ENCODE measurements around the gene GLCCI1. TPM values are rescaled to one million over a fixed set of nuclear protein-coding genes. Genes with fewer than 3 reads are reported as not detected.
A peak's percentile ranks its signal among the peaks of the same experiment; 100 is the strongest.

Gene GLCCI1
- total and polyA plus RNA-seq, 5 donors from 2014 or later = 12.6 to 88.1 (median 31.6) TPM

DNA sequence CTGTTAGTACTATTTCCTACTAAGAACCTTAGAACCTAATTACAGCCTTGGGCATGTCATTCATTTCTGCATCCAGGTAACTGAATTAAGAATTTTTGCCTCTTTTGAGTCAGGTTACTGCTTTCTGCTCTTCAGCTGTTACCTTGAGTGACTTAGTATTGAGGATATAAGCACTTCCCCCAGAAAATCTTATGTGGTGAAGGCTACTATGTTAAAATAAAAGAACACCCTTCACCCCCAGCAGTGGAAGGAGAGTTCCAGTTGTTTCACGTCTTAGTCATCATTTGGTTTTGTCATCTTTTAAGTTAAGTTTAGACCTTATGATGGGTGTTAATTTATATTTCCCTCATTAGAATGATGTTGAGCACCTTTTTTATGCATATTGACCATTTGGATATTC lies 82.8 kb downstream of the GLCCI1 start:
- DNase-seq (no peak), ATAC-seq (ENCODE audit: low read depth in 2 of 2) (no peak)
- H3K36me3 ChIP-seq (ENCODE audit: control insufficient read depth, insufficient read depth, low read length) = peaks cover 20% of the 10 kb centered on the region
- H3K4me1 Mint-ChIP-seq = peaks cover 40 to 61% (median 47%) of the 10 kb centered on the region in 4 donors
- H3K9me3 ChIP-seq (ENCODE audit: control insufficient read depth in 2 of 2, low read length in 2 of 2) = no peaks in the 10 kb centered on the region
- H3K27ac Mint-ChIP-seq = peak overlapping the region in 1 of 3 donors; percentile 39
- H3K27me3 ChIP-seq (ENCODE audit: control insufficient read depth, insufficient read depth, low read length) = no peaks in the 10 kb centered on the region
- H3K27ac ChIP-seq (ENCODE audit: insufficient read depth, low read length, poor library complexity, severe bottlenecking) = no peak overlapping the region
- H3K9me3 Mint-ChIP-seq = peaks cover 0 to 1% (median 0%) of the 10 kb centered on the region in 7 donors
- peak overlapping the region; percentile 13 for H3K4me3 ChIP-seq (ENCODE audit: low read depth, low read length)
- H3K4me3 Mint-ChIP-seq = no peak overlapping the region
- peaks cover 15% of the 10 kb centered on the region for H3K36me3 Mint-ChIP-seq
- no peaks in the 10 kb centered on the region for H3K27me3 Mint-ChIP-seq
- peaks cover 24% of the 10 kb centered on the region for H3K4me1 ChIP-seq (ENCODE audit: control insufficient read depth, insufficient read depth, low read length, poor library complexity, severe bottlenecking)

DNA sequence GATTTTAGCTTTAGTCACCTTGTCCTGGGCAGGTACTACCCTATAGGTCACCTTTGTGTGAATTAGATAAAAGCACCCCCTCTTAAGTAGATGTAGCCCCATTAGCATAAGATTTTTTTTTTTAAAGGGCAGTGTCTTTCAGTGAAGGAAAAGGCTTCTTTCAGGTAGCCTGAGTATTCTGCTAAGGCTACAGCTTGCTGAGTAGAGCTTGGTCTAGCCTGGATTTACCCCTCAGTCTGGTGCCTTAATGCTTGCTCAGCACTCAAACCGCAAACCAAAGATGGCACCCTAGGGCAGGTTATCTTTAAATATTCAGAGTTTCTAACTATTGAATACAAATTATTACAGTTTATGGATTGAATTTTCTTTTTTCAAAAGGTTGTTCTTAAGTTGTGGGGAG lies 83.4 kb downstream of the GLCCI1 start:
- H3K9me3 ChIP-seq (ENCODE audit: control insufficient read depth in 2 of 2, low read length in 2 of 2) = no peaks in the 10 kb centered on the region
- no peak for ATAC-seq (ENCODE audit: low read depth in 2 of 2)
- Mint-ChIP-seq H3K36me3 (peaks cover 15% of the 10 kb centered on the region), H3K27me3 (no peaks in the 10 kb centered on the region), H3K9me3 (peaks cover 0 to 1% (median 0%) of the 10 kb centered on the region in 7 donors), H3K4me1 (peaks cover 37 to 57% (median 47%) of the 10 kb centered on the region in 4 donors), H3K4me3 (no peak overlapping the region), H3K27ac (peak overlapping the region in 2 of 3 donors; percentile 39 to 54)
- peaks cover 24% of the 10 kb centered on the region for H3K4me1 ChIP-seq (ENCODE audit: control insufficient read depth, insufficient read depth, low read length, poor library complexity, severe bottlenecking)
- peaks cover 24% of the 10 kb centered on the region for H3K36me3 ChIP-seq (ENCODE audit: control insufficient read depth, insufficient read depth, low read length)
- DNase-seq = no peak
- no peak overlapping the region for H3K4me3 ChIP-seq (ENCODE audit: low read depth, low read length)
- H3K27ac ChIP-seq (ENCODE audit: insufficient read depth, low read length, poor library complexity, severe bottlenecking) = no peak overlapping the region
- no peaks in the 10 kb centered on the region for H3K27me3 ChIP-seq (ENCODE audit: control insufficient read depth, insufficient read depth, low read length)

DNA sequence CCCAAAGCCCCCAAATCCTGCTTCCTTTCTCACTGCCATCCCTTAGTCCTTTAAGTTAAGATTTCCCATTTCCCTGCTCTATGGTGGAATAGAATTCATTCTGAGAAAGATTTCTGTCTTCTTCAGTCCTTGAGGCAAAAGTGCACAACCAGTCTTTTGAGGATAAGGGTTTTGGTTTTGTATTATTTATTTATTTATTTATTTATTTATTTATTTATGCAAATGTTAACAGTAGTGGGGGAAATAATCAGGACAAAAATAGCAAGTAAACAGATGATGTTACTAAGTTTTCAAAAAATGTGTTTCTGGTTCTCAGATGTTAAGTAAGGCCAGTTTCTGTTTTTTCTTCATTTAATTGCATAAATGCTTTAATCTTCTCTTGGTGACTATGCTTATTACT lies 84.2 kb downstream of the GLCCI1 start:
- H3K36me3 Mint-ChIP-seq = peaks cover 21% of the 10 kb centered on the region
- H3K9me3 ChIP-seq (ENCODE audit: control insufficient read depth in 2 of 2, low read length in 2 of 2) = no peaks in the 10 kb centered on the region
- ATAC-seq (ENCODE audit: low read depth in 2 of 2) = no peak
- peaks cover 32% of the 10 kb centered on the region for H3K36me3 ChIP-seq (ENCODE audit: control insufficient read depth, insufficient read depth, low read length)
- no peak overlapping the region for H3K27ac Mint-ChIP-seq
- H3K27ac ChIP-seq (ENCODE audit: insufficient read depth, low read length, poor library complexity, severe bottlenecking) = no peak overlapping the region
- H3K4me3 ChIP-seq (ENCODE audit: low read depth, low read length) = no peak overlapping the region
- H3K4me1 ChIP-seq (ENCODE audit: control insufficient read depth, insufficient read depth, low read length, poor library complexity, severe bottlenecking) = peaks cover 24% of the 10 kb centered on the region
- H3K27me3 ChIP-seq (ENCODE audit: control insufficient read depth, insufficient read depth, low read length) = no peaks in the 10 kb centered on the region
- H3K4me3 Mint-ChIP-seq = no peak overlapping the region
- H3K27me3 Mint-ChIP-seq = no peaks in the 10 kb centered on the region
- no peak for DNase-seq
- H3K4me1 Mint-ChIP-seq = peaks cover 34 to 56% (median 43%) of the 10 kb centered on the region in 4 donors
- peaks cover 0 to 4% (median 0%) of the 10 kb centered on the region in 7 donors for H3K9me3 Mint-ChIP-seq

DNA sequence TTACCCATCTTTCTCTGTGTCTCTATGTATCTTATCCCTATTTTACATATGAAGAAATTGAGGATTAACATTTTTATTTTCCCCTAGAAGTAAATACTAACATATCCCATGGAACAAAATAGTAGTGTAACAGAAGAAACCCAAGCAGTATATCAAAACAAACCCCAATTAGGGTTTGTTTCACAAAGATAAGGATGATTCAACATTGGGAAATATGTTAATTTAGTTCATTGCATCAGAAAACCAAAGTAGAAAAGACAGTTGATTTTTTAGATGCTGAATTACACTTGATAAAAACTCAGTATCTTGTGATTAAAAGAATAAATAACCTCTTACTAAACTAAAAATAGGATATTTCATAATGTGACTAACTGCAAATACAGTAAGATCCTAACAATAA lies 87.8 kb downstream of the GLCCI1 start:
- Mint-ChIP-seq H3K9me3 (peaks cover 0 to 3% (median 0%) of the 10 kb centered on the region in 7 donors), H3K27ac (peak overlapping the region in 1 of 3 donors; percentile 56), H3K27me3 (no peaks in the 10 kb centered on the region), H3K4me3 (no peak overlapping the region), H3K36me3 (peaks cover 42% of the 10 kb centered on the region), H3K4me1 (peaks cover 22 to 47% (median 30%) of the 10 kb centered on the region in 4 donors)
- no peaks in the 10 kb centered on the region for H3K9me3 ChIP-seq (ENCODE audit: control insufficient read depth in 2 of 2, low read length in 2 of 2)
- H3K4me3 ChIP-seq (ENCODE audit: low read depth, low read length) = no peak overlapping the region
- no peaks in the 10 kb centered on the region for H3K27me3 ChIP-seq (ENCODE audit: control insufficient read depth, insufficient read depth, low read length)
- H3K27ac ChIP-seq (ENCODE audit: insufficient read depth, low read length, poor library complexity, severe bottlenecking) = no peak overlapping the region
- ATAC-seq (ENCODE audit: low read depth in 2 of 2) (no peak), DNase-seq (no peak)
- H3K36me3 ChIP-seq (ENCODE audit: control insufficient read depth, insufficient read depth, low read length) = peaks cover 58% of the 10 kb centered on the region
- peaks cover 1% of the 10 kb centered on the region for H3K4me1 ChIP-seq (ENCODE audit: control insufficient read depth, insufficient read depth, low read length, poor library complexity, severe bottlenecking)

DNA sequence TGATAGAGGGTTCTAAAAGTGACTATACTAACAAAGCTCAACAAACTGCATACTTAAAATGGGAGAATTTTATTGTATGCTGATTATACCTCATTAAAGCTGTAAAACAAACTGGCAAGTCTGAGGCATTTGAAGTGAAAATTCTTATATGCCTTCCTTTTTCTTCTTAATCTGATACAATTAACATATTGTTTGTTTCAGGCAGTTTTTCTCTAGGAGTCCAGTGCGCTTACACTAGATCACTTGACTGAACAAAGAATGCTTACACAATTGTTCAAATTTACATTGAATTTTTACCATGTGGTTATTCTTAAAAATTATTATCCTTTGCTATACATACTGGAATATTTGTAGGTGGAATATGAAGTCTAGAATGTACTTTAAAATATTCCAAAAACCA lies 89.0 kb downstream of the GLCCI1 start:
- Histone ChIP-seq H3K36me3 (ENCODE audit: control insufficient read depth, insufficient read depth, low read length) (peaks cover 66% of the 10 kb centered on the region), H3K27me3 (ENCODE audit: control insufficient read depth, insufficient read depth, low read length) (no peaks in the 10 kb centered on the region), H3K4me3 (ENCODE audit: low read depth, low read length) (no peak overlapping the region), H3K27ac (ENCODE audit: insufficient read depth, low read length, poor library complexity, severe bottlenecking) (no peak overlapping the region), H3K4me1 (ENCODE audit: control insufficient read depth, insufficient read depth, low read length, poor library complexity, severe bottlenecking) (no peaks in the 10 kb centered on the region), H3K9me3 (ENCODE audit: control insufficient read depth in 2 of 2, low read length in 2 of 2) (peaks cover 2 to 3% of the 10 kb centered on the region in 2 experiments)
- ATAC-seq (ENCODE audit: low read depth in 2 of 2) (no peak), DNase-seq (no peak)
- Mint-ChIP-seq H3K9me3 (peaks cover 0 to 3% (median 0%) of the 10 kb centered on the region in 7 donors), H3K4me3 (no peak overlapping the region), H3K27me3 (no peaks in the 10 kb centered on the region), H3K27ac (no peak overlapping the region), H3K36me3 (peaks cover 46% of the 10 kb centered on the region), H3K4me1 (peaks cover 12 to 37% (median 23%) of the 10 kb centered on the region in 4 donors)

DNA sequence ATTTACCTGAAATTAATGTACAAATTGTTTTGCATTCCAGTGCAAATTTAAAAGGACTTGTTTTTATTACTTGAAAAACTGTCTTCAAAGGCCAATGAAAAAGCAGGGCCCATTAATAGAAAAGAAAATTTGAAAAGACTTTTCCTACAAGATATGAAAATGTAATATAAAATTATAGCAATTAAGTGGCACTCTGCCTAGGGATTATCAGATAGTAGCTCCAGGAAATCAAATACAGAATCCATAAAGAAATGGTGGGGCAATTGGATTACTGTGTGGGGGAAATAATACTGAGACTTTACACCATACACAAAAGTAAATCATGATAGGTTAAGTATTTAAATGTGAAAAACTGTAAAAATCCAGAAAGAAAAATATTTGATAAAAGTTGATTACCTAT lies 89.7 kb downstream of the GLCCI1 start:
- Mint-ChIP-seq H3K36me3 (peaks cover 54% of the 10 kb centered on the region), H3K4me3 (no peak overlapping the region), H3K9me3 (peaks cover 0 to 5% (median 0%) of the 10 kb centered on the region in 7 donors), H3K27me3 (no peaks in the 10 kb centered on the region), H3K4me1 (peaks cover 13 to 40% (median 25%) of the 10 kb centered on the region in 4 donors), H3K27ac (no peak overlapping the region)
- no peak overlapping the region for H3K27ac ChIP-seq (ENCODE audit: insufficient read depth, low read length, poor library complexity, severe bottlenecking)
- no peaks in the 10 kb centered on the region for H3K4me1 ChIP-seq (ENCODE audit: control insufficient read depth, insufficient read depth, low read length, poor library complexity, severe bottlenecking)
- no peak overlapping the region for H3K4me3 ChIP-seq (ENCODE audit: low read depth, low read length)
- H3K36me3 ChIP-seq (ENCODE audit: control insufficient read depth, insufficient read depth, low read length) = peaks cover 72% of the 10 kb centered on the region
- H3K27me3 ChIP-seq (ENCODE audit: control insufficient read depth, insufficient read depth, low read length) = no peaks in the 10 kb centered on the region
- no peak for ATAC-seq (ENCODE audit: low read depth in 2 of 2)
- no peak for DNase-seq
- H3K9me3 ChIP-seq (ENCODE audit: control insufficient read depth in 2 of 2, low read length in 2 of 2) = peaks cover 3 to 4% of the 10 kb centered on the region in 2 experiments

DNA sequence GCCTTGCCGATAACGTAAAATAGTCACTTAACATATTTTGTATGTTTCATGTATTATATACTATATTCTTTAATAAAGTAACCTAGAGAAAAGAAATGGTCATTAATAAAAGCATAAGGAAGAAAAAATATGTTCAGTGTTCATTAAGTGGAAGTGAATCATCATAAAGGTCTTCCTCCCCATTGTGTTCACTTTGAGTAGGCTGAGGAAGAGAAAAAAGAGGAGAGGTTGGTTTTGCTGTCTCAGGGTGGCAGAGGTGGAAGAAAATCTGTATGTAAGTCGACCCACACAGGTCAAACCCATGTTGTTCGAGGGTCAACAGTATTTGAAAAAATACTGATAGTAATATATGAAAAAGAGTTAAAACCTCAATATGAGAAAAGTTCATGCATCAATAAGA lies 90.3 kb downstream of the GLCCI1 start:
- H3K27me3 Mint-ChIP-seq = no peaks in the 10 kb centered on the region
- H3K27ac ChIP-seq (ENCODE audit: insufficient read depth, low read length, poor library complexity, severe bottlenecking) = no peak overlapping the region
- H3K4me3 ChIP-seq (ENCODE audit: low read depth, low read length) = no peak overlapping the region
- peak overlapping the region in 1 of 3 donors; percentile 32 for H3K27ac Mint-ChIP-seq
- peaks cover 68% of the 10 kb centered on the region for H3K36me3 ChIP-seq (ENCODE audit: control insufficient read depth, insufficient read depth, low read length)
- peaks cover 3 to 4% of the 10 kb centered on the region in 2 experiments for H3K9me3 ChIP-seq (ENCODE audit: control insufficient read depth in 2 of 2, low read length in 2 of 2)
- ATAC-seq (ENCODE audit: low read depth in 2 of 2) = no peak
- peaks cover 16 to 45% (median 27%) of the 10 kb centered on the region in 4 donors for H3K4me1 Mint-ChIP-seq
- no peak overlapping the region for H3K4me3 Mint-ChIP-seq
- H3K36me3 Mint-ChIP-seq = peaks cover 59% of the 10 kb centered on the region
- no peaks in the 10 kb centered on the region for H3K27me3 ChIP-seq (ENCODE audit: control insufficient read depth, insufficient read depth, low read length)
- peaks cover 0 to 5% (median 1%) of the 10 kb centered on the region in 7 donors for H3K9me3 Mint-ChIP-seq
- no peaks in the 10 kb centered on the region for H3K4me1 ChIP-seq (ENCODE audit: control insufficient read depth, insufficient read depth, low read length, poor library complexity, severe bottlenecking)
- DNase-seq = no peak

DNA sequence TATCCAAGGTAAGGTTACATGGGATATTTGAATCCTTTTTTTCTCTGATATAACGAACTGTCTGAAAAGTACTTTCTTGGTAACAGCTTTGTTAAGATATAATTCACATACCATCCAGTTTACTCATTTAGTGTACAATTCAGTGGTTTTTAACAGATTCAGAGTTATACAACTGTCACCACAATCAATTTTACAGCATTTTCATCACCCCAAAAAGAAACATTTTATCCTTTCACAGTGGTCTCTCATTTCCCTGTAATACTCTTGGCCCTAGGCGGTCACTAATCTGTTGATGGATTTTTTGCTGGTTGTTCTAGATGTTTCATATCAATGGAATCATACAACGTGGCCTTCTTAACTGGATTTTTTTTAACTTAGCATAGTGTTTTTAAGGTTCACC lies 91.6 kb downstream of the GLCCI1 start:
- ATAC-seq (ENCODE audit: low read depth in 2 of 2) = no peak
- Histone ChIP-seq H3K4me1 (ENCODE audit: control insufficient read depth, insufficient read depth, low read length, poor library complexity, severe bottlenecking) (no peaks in the 10 kb centered on the region), H3K4me3 (ENCODE audit: low read depth, low read length) (no peak overlapping the region), H3K27me3 (ENCODE audit: control insufficient read depth, insufficient read depth, low read length) (no peaks in the 10 kb centered on the region), H3K27ac (ENCODE audit: insufficient read depth, low read length, poor library complexity, severe bottlenecking) (no peak overlapping the region), H3K36me3 (ENCODE audit: control insufficient read depth, insufficient read depth, low read length) (peaks cover 69% of the 10 kb centered on the region), H3K9me3 (ENCODE audit: control insufficient read depth in 2 of 2, low read length in 2 of 2) (peaks cover 3 to 4% of the 10 kb centered on the region in 2 experiments)
- no peak overlapping the region for H3K4me3 Mint-ChIP-seq
- H3K27ac Mint-ChIP-seq = peak overlapping the region in 1 of 3 donors; percentile 80
- no peaks in the 10 kb centered on the region for H3K27me3 Mint-ChIP-seq
- H3K4me1 Mint-ChIP-seq = peaks cover 24 to 55% (median 36%) of the 10 kb centered on the region in 4 donors
- peaks cover 0 to 7% (median 1%) of the 10 kb centered on the region in 7 donors for H3K9me3 Mint-ChIP-seq
- peaks cover 69% of the 10 kb centered on the region for H3K36me3 Mint-ChIP-seq
- DNase-seq = no peak

All from CD4-positive, CD25-positive, alpha-beta regulatory T cell (primary cell).